ENCODE results near the gene DOCK3.

- TF ChIP-seq TSHZ2 (CRISPR knock-in tag; IDR thresholded peaks at IDR 0.05) (no peak), PPARA (CRISPR knock-in tag; IDR thresholded peaks at IDR 0.05; ENCODE audit: borderline replicate concordance) (no peak)
Observed at GRCh38 chr3:51216291-51216690, 541.6 kb downstream of the DOCK3 start.
